GM12872 (cell line): Measurements from ENCODE around the gene SMAD5.

Experiments used
- CTCF ChIP-seq: IDR thresholded peaks from 3 replicates; pipeline ENCODE4 v1.5.1; 2011; ENCODE audit warnings: low read depth, mild to moderate bottlenecking, low read length, moderate library complexity; ENCODE audit not compliant: insufficient read depth

Gene SMAD5

GRCh38 chr5:136199408-136199807 lies 66.8 kb downstream of the SMAD5 start:
- no peak for TF ChIP-seq CTCF

- TF ChIP-seq CTCF = no peak
Measured at GRCh38 chr5:136200130-136200529, 67.5 kb downstream of the SMAD5 start.

GRCh38 chr5:136200761-136201160 lies 68.1 kb downstream of the SMAD5 start:
- TF ChIP-seq CTCF = no peak

GRCh38 chr5:136201870-136202269 lies 69.2 kb downstream of the SMAD5 start:
- TF ChIP-seq CTCF = no peak

GRCh38 chr5:136202469-136203205 lies 70.0 kb downstream of the SMAD5 start:
- no peak for TF ChIP-seq CTCF

GRCh38 chr5:136203303-136203922 lies 70.8 kb downstream of the SMAD5 start:
- TF ChIP-seq CTCF = no peak

- no peak for TF ChIP-seq CTCF
Measured at GRCh38 chr5:136205061-136205702, 72.5 kb downstream of the SMAD5 start.
